ENCODE data around the gene SORCS2.

DNA sequence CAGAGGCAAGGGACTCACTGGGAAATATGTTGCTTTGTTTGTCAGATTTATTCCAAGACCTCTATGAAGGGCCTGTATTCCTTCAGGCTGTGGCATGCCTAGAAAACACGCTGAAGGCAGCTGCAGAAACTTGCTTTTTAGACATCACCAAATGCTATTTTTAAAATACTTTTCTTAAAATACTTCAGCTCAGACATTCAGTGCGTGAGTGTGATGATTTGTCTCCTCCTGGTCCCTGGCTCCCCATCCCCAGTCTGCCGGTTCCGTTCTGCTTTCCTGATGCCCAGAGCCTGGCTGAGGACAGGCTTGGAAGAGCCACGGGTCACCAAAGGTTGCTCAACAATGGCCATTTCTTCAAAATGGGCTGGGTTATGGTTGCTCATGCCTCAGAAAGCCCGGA lies 187.4 kb downstream of the SORCS2 start:
- no peak for TF ChIP-seq CTCF (IDR thresholded peaks at IDR 0.05; ENCODE audit: low read depth, low read length, poor library complexity, severe bottlenecking)
- TF ChIP-seq EZH2phosphoT487 (IDR thresholded peaks at IDR 0.05; ENCODE audit: borderline replicate concordance, low read length) = no peak

All from DOHH2 (cell line).